Fibroblast of lung (primary cell): ENCODE measurements around the gene FHIT.

Source experiments
- CTCF ChIP-seq, 2 donors: IDR thresholded peaks in 1 of 2; conservative IDR thresholded peaks in 1 of 2; 1 replicate in 1 of 2; 2 replicates in 1 of 2; pipeline ENCODE4 v1.5.1; 2011 to 2012; ENCODE audit warnings: low read length in 2 of 2, control low read depth in 1 of 2, inconsistent platforms in 1 of 2, low read depth in 1 of 2, mild to moderate bottlenecking in 1 of 2
- EZH2 ChIP-seq: IDR thresholded peaks from 2 replicates; pipeline ENCODE4 v1.5.1; 2012; ENCODE audit warnings: low read length, control low read depth, mild to moderate bottlenecking; ENCODE audit errors: missing control alignments

GRCh38 chr3:59831394-59831793, 1419.9 kb downstream of the FHIT start:
- TF ChIP-seq CTCF (conservative IDR thresholded peaks at IDR 0.05 in 1 of 2, IDR thresholded peaks at IDR 0.05 in 1 of 2; ENCODE audit: low read depth in 1 of 2, low read length in 2 of 2) (no peak), EZH2 (no peak)
